ENCODE measurements around the gene AKT3.

DNA sequence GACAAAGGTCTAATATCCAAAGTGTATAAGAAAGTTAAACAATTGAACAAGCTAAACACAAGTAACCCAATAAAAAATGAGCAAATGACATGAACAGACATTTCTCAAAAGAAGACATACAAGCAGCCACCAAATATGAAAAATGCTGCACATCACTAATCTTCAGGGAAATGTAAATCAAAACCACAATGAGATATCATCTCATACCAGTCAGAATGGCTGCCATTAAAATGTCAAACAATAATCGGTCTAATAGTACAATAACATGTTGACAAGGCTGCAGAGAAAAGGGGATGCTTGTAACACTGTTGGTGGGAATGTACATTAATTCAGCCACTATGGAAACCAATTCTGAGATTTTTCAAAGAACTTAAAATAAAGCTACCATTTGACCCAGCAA, 264.1 kb downstream of the AKT3 start:
- TF ChIP-seq, protein P1, sequence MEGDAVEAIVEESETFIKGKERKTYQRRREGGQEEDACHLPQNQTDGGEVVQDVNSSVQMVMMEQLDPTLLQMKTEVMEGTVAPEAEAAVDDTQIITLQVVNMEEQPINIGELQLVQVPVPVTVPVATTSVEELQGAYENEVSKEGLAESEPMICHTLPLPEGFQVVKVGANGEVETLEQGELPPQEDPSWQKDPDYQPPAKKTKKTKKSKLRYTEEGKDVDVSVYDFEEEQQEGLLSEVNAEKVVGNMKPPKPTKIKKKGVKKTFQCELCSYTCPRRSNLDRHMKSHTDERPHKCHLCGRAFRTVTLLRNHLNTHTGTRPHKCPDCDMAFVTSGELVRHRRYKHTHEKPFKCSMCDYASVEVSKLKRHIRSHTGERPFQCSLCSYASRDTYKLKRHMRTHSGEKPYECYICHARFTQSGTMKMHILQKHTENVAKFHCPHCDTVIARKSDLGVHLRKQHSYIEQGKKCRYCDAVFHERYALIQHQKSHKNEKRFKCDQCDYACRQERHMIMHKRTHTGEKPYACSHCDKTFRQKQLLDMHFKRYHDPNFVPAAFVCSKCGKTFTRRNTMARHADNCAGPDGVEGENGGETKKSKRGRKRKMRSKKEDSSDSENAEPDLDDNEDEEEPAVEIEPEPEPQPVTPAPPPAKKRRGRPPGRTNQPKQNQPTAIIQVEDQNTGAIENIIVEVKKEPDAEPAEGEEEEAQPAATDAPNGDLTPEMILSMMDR (IDR thresholded peaks at IDR 0.05 in 4 of 5, conservative IDR thresholded peaks at IDR 0.05 in 1 of 5) = no peak
- no peak for TF ChIP-seq POLR2A (IDR thresholded peaks at IDR 0.05)

All from gastrocnemius medialis (tissue), 4 donors.